ENCODE results near the gene LRRC4C. TPM values are rescaled to one million over a fixed set of nuclear protein-coding genes. Genes with fewer than 3 reads are reported as not detected.

Gene LRRC4C
- total RNA-seq, 2 donors from 2014 or later, result 0.84 to 0.95 TPM

- H3K27me3 Mint-ChIP-seq (ENCODE audit: insufficient read depth), result no peaks in the 10 kb centered on the region
- H3K9ac ChIP-seq (ENCODE audit: extremely low read depth, low read length, poor library complexity, severe bottlenecking), result no peak overlapping the region
- no peak overlapping the region for H3K4me3 Mint-ChIP-seq
- H3K27ac ChIP-seq (ENCODE audit: low read depth, low read length), result no peak overlapping the region
- no peaks in the 10 kb centered on the region for H3K27me3 ChIP-seq (ENCODE audit: control insufficient read depth, insufficient read depth, low read length, poor library complexity, severe bottlenecking)
- H3K9me3 ChIP-seq (ENCODE audit: control insufficient read depth, low read length), result no peaks in the 10 kb centered on the region
- no peaks in the 10 kb centered on the region for H3K36me3 ChIP-seq (ENCODE audit: control insufficient read depth, insufficient read depth, low read length)
- peaks cover 6% of the 10 kb centered on the region for H3K4me1 Mint-ChIP-seq
- WGBS, 2 experiments (ENCODE audit: insufficient coverage in 1 of 2, insufficient read length in 1 of 2), result 96 to 100% methylated on average over 2 of the region's 4 CpGs
- no peak overlapping the region for H3K27ac Mint-ChIP-seq
- H3K36me3 Mint-ChIP-seq (ENCODE audit: low read depth), result no peaks in the 10 kb centered on the region
- DNase-seq, result no peak
- H3K4me3 ChIP-seq (ENCODE audit: low read length), result no peak overlapping the region
- no peaks in the 10 kb centered on the region for H3K9me3 Mint-ChIP-seq
- TF ChIP-seq, protein P1, sequence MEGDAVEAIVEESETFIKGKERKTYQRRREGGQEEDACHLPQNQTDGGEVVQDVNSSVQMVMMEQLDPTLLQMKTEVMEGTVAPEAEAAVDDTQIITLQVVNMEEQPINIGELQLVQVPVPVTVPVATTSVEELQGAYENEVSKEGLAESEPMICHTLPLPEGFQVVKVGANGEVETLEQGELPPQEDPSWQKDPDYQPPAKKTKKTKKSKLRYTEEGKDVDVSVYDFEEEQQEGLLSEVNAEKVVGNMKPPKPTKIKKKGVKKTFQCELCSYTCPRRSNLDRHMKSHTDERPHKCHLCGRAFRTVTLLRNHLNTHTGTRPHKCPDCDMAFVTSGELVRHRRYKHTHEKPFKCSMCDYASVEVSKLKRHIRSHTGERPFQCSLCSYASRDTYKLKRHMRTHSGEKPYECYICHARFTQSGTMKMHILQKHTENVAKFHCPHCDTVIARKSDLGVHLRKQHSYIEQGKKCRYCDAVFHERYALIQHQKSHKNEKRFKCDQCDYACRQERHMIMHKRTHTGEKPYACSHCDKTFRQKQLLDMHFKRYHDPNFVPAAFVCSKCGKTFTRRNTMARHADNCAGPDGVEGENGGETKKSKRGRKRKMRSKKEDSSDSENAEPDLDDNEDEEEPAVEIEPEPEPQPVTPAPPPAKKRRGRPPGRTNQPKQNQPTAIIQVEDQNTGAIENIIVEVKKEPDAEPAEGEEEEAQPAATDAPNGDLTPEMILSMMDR (conservative IDR thresholded peaks at IDR 0.05), result no peak
- H3K4me1 ChIP-seq (ENCODE audit: control insufficient read depth, insufficient read depth, low read length), result no peaks in the 10 kb centered on the region
These were observed 357.0 kb downstream of the LRRC4C start for GRCh38 chr11:41102471-41102870.

DNA sequence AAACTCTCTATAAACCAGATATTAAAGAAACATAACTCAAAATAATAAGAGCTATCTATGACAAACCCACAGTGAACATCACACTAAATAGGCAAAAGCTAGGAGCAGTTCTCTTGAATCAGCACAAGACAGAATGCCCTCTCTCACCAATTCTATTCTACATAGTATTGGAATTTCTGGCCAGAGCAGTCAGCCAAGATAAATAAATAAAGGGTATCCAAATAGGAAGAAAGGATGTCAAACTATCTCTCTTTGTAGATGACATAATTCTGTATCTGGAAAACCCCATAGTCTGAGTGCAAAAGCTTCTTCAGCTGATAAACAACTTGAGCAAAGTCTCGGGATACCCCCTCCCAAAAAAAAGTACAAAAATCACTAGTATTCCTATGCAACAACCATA, 359.8 kb downstream of the LRRC4C start:
- Mint-ChIP-seq H3K4me3 (no peak overlapping the region), H3K27ac (no peak overlapping the region), H3K4me1 (peaks cover 6% of the 10 kb centered on the region), H3K9me3 (peaks cover 2% of the 10 kb centered on the region), H3K36me3 (ENCODE audit: low read depth) (no peaks in the 10 kb centered on the region), H3K27me3 (ENCODE audit: insufficient read depth) (no peaks in the 10 kb centered on the region)
- Histone ChIP-seq H3K4me1 (ENCODE audit: control insufficient read depth, insufficient read depth, low read length) (no peaks in the 10 kb centered on the region), H3K27ac (ENCODE audit: low read depth, low read length) (no peak overlapping the region), H3K27me3 (ENCODE audit: control insufficient read depth, insufficient read depth, low read length, poor library complexity, severe bottlenecking) (no peaks in the 10 kb centered on the region), H3K9ac (ENCODE audit: extremely low read depth, low read length, poor library complexity, severe bottlenecking) (no peak overlapping the region), H3K36me3 (ENCODE audit: control insufficient read depth, insufficient read depth, low read length) (no peaks in the 10 kb centered on the region), H3K4me3 (ENCODE audit: low read length) (no peak overlapping the region), H3K9me3 (ENCODE audit: control insufficient read depth, low read length) (peaks cover 5% of the 10 kb centered on the region)
- WGBS, 2 experiments (ENCODE audit: insufficient coverage in 1 of 2, insufficient read length in 1 of 2), result 88% methylated on average over 1 of the region's 1 CpG; no CpG with 5 or more reads in 1 of the 2 experiments
- no peak for DNase-seq
- TF ChIP-seq, protein P1 (conservative IDR thresholded peaks at IDR 0.05), result no peak

- no peak overlapping the region for H3K4me3 Mint-ChIP-seq
- H3K9me3 ChIP-seq (ENCODE audit: control insufficient read depth, low read length), result no peaks in the 10 kb centered on the region
These were observed 374.3 kb downstream of the LRRC4C start for GRCh38 chr11:41085123-41085522.

More at GRCh38 chr11:41085123-41085522, 374.3 kb downstream of the LRRC4C start:
- Mint-ChIP-seq H3K36me3 (ENCODE audit: low read depth) (no peaks in the 10 kb centered on the region), H3K27ac (no peak overlapping the region), H3K4me1 (no peaks in the 10 kb centered on the region), H3K27me3 (ENCODE audit: insufficient read depth) (no peaks in the 10 kb centered on the region), H3K9me3 (no peaks in the 10 kb centered on the region)
- H3K27ac ChIP-seq (ENCODE audit: low read depth, low read length), result no peak overlapping the region
- 100% methylated on average over 1 of the region's 1 CpG; no CpG with 5 or more reads in 1 of the 2 experiments for WGBS, 2 experiments (ENCODE audit: insufficient coverage in 1 of 2, insufficient read length in 1 of 2)
- H3K36me3 ChIP-seq (ENCODE audit: control insufficient read depth, insufficient read depth, low read length), result no peaks in the 10 kb centered on the region
- H3K4me3 ChIP-seq (ENCODE audit: low read length), result no peak overlapping the region
- no peaks in the 10 kb centered on the region for H3K4me1 ChIP-seq (ENCODE audit: control insufficient read depth, insufficient read depth, low read length)
- no peak for DNase-seq
- H3K9ac ChIP-seq (ENCODE audit: extremely low read depth, low read length, poor library complexity, severe bottlenecking), result no peak overlapping the region
- TF ChIP-seq, protein P1 (conservative IDR thresholded peaks at IDR 0.05), result no peak
- H3K27me3 ChIP-seq (ENCODE audit: control insufficient read depth, insufficient read depth, low read length, poor library complexity, severe bottlenecking), result no peaks in the 10 kb centered on the region

Data from endodermal cell (in vitro differentiated cells).